WTC11 (cell line): Measurements from ENCODE around the gene RSRC1. TPM values are rescaled to one million over a fixed set of nuclear protein-coding genes. Genes with fewer than 3 reads are reported as not detected.
A peak's percentile ranks its signal among the peaks of the same experiment; 100 is the strongest.

ENCODE experiments used
- ATAC-seq: fragments of 200-7000 bp; cut with Tn5 transposase; 2 replicates; pipeline ENCODE4 v1.10.0; 2021; ENCODE audit warnings: mild to moderate bottlenecking, moderate library complexity
- CTCF ChIA-PET: fragments of 300-600 bp; sonication (Branson Sonifier 250); formaldehyde crosslinking; loops from one replicate; lab custom pipeline; 2021; ENCODE audit warnings: antibody characterized with exemption; lab: Charles Lee
- POLR2A ChIA-PET: fragments of 350-600 bp; sonication (Branson Sonifier 250); formaldehyde crosslinking; loops from one replicate; lab custom pipeline; 2021; ENCODE audit warnings: antibody characterized with exemption; lab: Charles Lee
- DNase-seq: peaks from one replicate; pipeline ENCODE4 v3.0.0; 2021; ENCODE audit warnings: low spot score
- H3K27ac Mint-ChIP-seq: 2 replicates; pipeline ENCODE4 v1.8.0; 2021; ENCODE audit warnings: mixed read lengths
- H3K27me3 Mint-ChIP-seq: 2 replicates; pipeline ENCODE4 v1.8.0; 2021; ENCODE audit warnings: low read depth, mild to moderate bottlenecking, moderate library complexity, mixed read lengths
- H3K36me3 Mint-ChIP-seq: 2 replicates; pipeline ENCODE4 v1.8.0; 2021; ENCODE audit warnings: mixed read lengths
- H3K4me1 Mint-ChIP-seq: 2 replicates; pipeline ENCODE4 v1.8.0; 2022; ENCODE audit warnings: mixed read lengths
- H3K4me3 Mint-ChIP-seq: 2 replicates; pipeline ENCODE4 v1.8.0; 2021; ENCODE audit warnings: mild to moderate bottlenecking, moderate library complexity, mixed read lengths
- H3K9me3 Mint-ChIP-seq: 2 replicates; pipeline ENCODE4 v1.8.0; 2021; ENCODE audit warnings: mixed read lengths
- CREB1 ChIP-seq: sonication (generic); formaldehyde crosslinking; IDR thresholded peaks from 2 replicates; pipeline ENCODE4 v1.8.0; 2023; ENCODE audit warnings: mild to moderate bottlenecking, missing genetic modification reagents
- CREM ChIP-seq: sonication (generic); formaldehyde crosslinking; IDR thresholded peaks from 2 replicates; pipeline ENCODE4 v1.8.1; 2022; ENCODE audit warnings: mild to moderate bottlenecking, missing genetic modification reagents, moderate library complexity
- ELF4 ChIP-seq: sonication (generic); formaldehyde crosslinking; IDR thresholded peaks from 2 replicates; pipeline ENCODE4 v1.8.1; 2022; ENCODE audit warnings: low read depth, mild to moderate bottlenecking, moderate library complexity, missing genetic modification reagents
- ESRRA ChIP-seq: sonication (generic); formaldehyde crosslinking; IDR thresholded peaks from 2 replicates; pipeline ENCODE4 v1.8.1; 2022; ENCODE audit warnings: mild to moderate bottlenecking, missing genetic modification reagents, borderline replicate concordance
- FOXK1 ChIP-seq: sonication (generic); formaldehyde crosslinking; IDR thresholded peaks from 2 replicates; pipeline ENCODE4 v1.8.0; 2022; ENCODE audit warnings: mild to moderate bottlenecking, moderate library complexity, missing genetic modification reagents
- FOXP1 ChIP-seq: sonication (generic); formaldehyde crosslinking; IDR thresholded peaks from 2 replicates; pipeline ENCODE4 v1.8.0; 2022; ENCODE audit warnings: missing genetic modification reagents, mild to moderate bottlenecking, moderate library complexity, borderline replicate concordance
- HMGA2 ChIP-seq: fragments of 250-450 bp; sonication (Bioruptor Pico); IDR thresholded peaks from 2 replicates; pipeline ENCODE4 v1.4.0; 2021; ENCODE audit warnings: mild to moderate bottlenecking, moderate library complexity
- JUN ChIP-seq: sonication (generic); formaldehyde crosslinking; IDR thresholded peaks from 2 replicates; pipeline ENCODE4 v1.8.0; 2023; ENCODE audit warnings: mild to moderate bottlenecking, missing genetic modification reagents
- TEAD1 ChIP-seq: sonication (generic); formaldehyde crosslinking; IDR thresholded peaks from 2 replicates; pipeline ENCODE4 v1.8.0; 2022; ENCODE audit warnings: mild to moderate bottlenecking, missing genetic modification reagents
- ZBTB21 ChIP-seq: sonication (generic); formaldehyde crosslinking; IDR thresholded peaks from 2 replicates; pipeline ENCODE4 v1.8.1; 2023; ENCODE audit warnings: mild to moderate bottlenecking, missing genetic modification reagents, borderline replicate concordance
- ZNF138 ChIP-seq: sonication (generic); formaldehyde crosslinking; conservative IDR thresholded peaks from 2 replicates; pipeline ENCODE4 v1.8.1; 2022; ENCODE audit warnings: mild to moderate bottlenecking, moderate library complexity, missing genetic modification reagents
- ZNF219 ChIP-seq: sonication (generic); formaldehyde crosslinking; IDR thresholded peaks from 2 replicates; pipeline ENCODE4 v1.8.0; 2023; ENCODE audit warnings: missing genetic modification reagents, mild to moderate bottlenecking, borderline replicate concordance
- ZNF317 ChIP-seq: sonication (generic); formaldehyde crosslinking; IDR thresholded peaks from 2 replicates; pipeline ENCODE4 v1.8.1; 2023; ENCODE audit warnings: low read depth, mild to moderate bottlenecking, moderate library complexity, missing genetic modification reagents, borderline replicate concordance
- total RNA-seq: library from RNA; stranded (reverse); gene quantifications from 3 replicates; pipeline ENCODE4 v1.2.3, GENCODE V29; 2021
- TF ChIP-seq, protein P1 (sequence below): fragments of 250-450 bp; sonication (Bioruptor Pico); IDR thresholded peaks from 2 replicates; pipeline ENCODE4 v1.9.0; 2021; ENCODE audit warnings: mild to moderate bottlenecking
- TF ChIP-seq, protein P2 (sequence below): sonication (generic); formaldehyde crosslinking; IDR thresholded peaks from 2 replicates; pipeline ENCODE4 v1.8.1; 2022; ENCODE audit warnings: mild to moderate bottlenecking, missing genetic modification reagents, moderate library complexity, borderline replicate concordance
- TF ChIP-seq, protein P3 (sequence below): sonication (generic); formaldehyde crosslinking; IDR thresholded peaks from 2 replicates; pipeline ENCODE4 v1.8.1; 2022; ENCODE audit warnings: low read depth, mild to moderate bottlenecking, moderate library complexity, missing genetic modification reagents, borderline replicate concordance
- TF ChIP-seq, protein P4 (sequence below): fragments of 250-450 bp; sonication (Bioruptor Pico); IDR thresholded peaks from 2 replicates; pipeline ENCODE4 v1.9.0; 2021; ENCODE audit warnings: moderate library complexity, mild to moderate bottlenecking, inconsistent platforms, borderline replicate concordance
- TF ChIP-seq, protein P5 (sequence below): sonication (generic); formaldehyde crosslinking; IDR thresholded peaks from 2 replicates; pipeline ENCODE4 v1.8.1; 2023; ENCODE audit warnings: mild to moderate bottlenecking, missing genetic modification reagents, moderate library complexity
- TF ChIP-seq, protein P6 (sequence below): sonication (generic); formaldehyde crosslinking; IDR thresholded peaks from 2 replicates; pipeline ENCODE4 v1.8.1; 2022; ENCODE audit warnings: mild to moderate bottlenecking, moderate library complexity, missing genetic modification reagents
- TF ChIP-seq, protein P7 (sequence below): sonication (generic); formaldehyde crosslinking; IDR thresholded peaks from 2 replicates; pipeline ENCODE4 v1.8.0; 2022; ENCODE audit warnings: mild to moderate bottlenecking, missing genetic modification reagents
- TF ChIP-seq, protein P8 (sequence below): sonication (generic); formaldehyde crosslinking; IDR thresholded peaks from 2 replicates; pipeline ENCODE4 v1.8.0; 2022; ENCODE audit warnings: missing genetic modification reagents

Gene RSRC1
- total RNA-seq, 1 experiment from 2014 or later: 21.3 TPM

DNA sequence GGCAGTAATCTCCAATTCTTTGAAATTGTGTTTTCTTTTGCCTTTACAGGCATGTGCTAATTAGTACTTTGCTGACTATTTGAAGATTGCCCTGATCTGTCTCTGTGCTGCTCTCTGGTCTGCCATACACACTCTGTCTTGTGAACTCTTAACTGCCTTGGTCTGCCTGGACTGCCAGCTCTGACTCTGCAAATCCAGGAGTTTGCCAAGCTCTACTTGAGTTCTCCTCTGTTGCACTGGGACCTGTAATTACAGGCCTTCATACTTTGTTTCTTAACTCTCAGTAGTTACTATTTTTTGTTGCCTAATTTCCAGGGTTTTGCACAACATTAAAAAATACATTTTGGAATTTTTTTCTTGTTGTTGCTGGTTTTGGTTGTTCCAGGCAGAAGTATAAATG, 155.0 kb downstream of the RSRC1 start:
- Mint-ChIP-seq H3K4me1 (peaks cover 5% of the 10 kb centered on the region; the same call in 1 of the 2 replicates), H3K27ac (no peak overlapping the region), H3K36me3 (peaks cover 21% of the 10 kb centered on the region), H3K9me3 (peaks cover 39% of the 10 kb centered on the region), H3K27me3 (no peaks in the 10 kb centered on the region), H3K4me3 (no peak overlapping the region)
- ChIA-PET POLR2A (no interaction called here), CTCF (no interaction called here)
- ATAC-seq (no peak), DNase-seq (no peak)
- no peak for TF ChIP-seq ZNF138
- TF ChIP-seq, protein P1, sequence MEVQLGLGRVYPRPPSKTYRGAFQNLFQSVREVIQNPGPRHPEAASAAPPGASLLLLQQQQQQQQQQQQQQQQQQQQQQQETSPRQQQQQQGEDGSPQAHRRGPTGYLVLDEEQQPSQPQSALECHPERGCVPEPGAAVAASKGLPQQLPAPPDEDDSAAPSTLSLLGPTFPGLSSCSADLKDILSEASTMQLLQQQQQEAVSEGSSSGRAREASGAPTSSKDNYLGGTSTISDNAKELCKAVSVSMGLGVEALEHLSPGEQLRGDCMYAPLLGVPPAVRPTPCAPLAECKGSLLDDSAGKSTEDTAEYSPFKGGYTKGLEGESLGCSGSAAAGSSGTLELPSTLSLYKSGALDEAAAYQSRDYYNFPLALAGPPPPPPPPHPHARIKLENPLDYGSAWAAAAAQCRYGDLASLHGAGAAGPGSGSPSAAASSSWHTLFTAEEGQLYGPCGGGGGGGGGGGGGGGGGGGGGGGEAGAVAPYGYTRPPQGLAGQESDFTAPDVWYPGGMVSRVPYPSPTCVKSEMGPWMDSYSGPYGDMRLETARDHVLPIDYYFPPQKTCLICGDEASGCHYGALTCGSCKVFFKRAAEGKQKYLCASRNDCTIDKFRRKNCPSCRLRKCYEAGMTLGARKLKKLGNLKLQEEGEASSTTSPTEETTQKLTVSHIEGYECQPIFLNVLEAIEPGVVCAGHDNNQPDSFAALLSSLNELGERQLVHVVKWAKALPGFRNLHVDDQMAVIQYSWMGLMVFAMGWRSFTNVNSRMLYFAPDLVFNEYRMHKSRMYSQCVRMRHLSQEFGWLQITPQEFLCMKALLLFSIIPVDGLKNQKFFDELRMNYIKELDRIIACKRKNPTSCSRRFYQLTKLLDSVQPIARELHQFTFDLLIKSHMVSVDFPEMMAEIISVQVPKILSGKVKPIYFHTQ: no peak
- no peak for TF ChIP-seq ELF4 (CRISPR knock-in tag)
- TF ChIP-seq, protein P2, sequence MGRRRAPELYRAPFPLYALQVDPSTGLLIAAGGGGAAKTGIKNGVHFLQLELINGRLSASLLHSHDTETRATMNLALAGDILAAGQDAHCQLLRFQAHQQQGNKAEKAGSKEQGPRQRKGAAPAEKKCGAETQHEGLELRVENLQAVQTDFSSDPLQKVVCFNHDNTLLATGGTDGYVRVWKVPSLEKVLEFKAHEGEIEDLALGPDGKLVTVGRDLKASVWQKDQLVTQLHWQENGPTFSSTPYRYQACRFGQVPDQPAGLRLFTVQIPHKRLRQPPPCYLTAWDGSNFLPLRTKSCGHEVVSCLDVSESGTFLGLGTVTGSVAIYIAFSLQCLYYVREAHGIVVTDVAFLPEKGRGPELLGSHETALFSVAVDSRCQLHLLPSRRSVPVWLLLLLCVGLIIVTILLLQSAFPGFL (CRISPR knock-in tag): no peak

DNA sequence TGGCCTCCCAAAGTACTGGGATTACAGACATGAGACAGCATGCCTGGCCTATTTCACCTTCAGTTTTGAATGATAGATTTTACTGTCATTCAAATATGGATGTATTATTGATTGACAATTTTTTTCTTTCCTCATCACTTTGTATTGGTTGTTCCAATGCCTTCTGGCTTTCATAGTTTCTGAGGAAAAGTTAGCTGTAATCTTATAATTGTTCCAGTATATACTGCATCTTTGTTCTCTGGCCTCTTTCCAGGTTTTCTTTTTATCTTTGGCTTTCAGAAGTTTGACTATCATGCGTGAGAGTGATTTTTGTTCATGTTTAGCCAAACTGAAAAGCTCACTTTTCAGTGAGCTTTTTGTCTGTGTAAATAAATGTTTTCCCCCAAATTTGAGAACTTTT, 157.1 kb downstream of the RSRC1 start:
- DNase-seq (no peak), ATAC-seq (no peak)
- Mint-ChIP-seq H3K4me1 (peaks cover 8% of the 10 kb centered on the region), H3K4me3 (no peak overlapping the region), H3K27me3 (no peaks in the 10 kb centered on the region), H3K9me3 (peaks cover 28% of the 10 kb centered on the region), H3K27ac (no peak overlapping the region), H3K36me3 (peaks cover 21% of the 10 kb centered on the region)
- TF ChIP-seq ZNF317 (peak; percentile 96), ESRRA (CRISPR knock-in tag) (no peak)
- POLR2A ChIA-PET: no interaction called here
- CTCF ChIA-PET: no interaction called here

DNA sequence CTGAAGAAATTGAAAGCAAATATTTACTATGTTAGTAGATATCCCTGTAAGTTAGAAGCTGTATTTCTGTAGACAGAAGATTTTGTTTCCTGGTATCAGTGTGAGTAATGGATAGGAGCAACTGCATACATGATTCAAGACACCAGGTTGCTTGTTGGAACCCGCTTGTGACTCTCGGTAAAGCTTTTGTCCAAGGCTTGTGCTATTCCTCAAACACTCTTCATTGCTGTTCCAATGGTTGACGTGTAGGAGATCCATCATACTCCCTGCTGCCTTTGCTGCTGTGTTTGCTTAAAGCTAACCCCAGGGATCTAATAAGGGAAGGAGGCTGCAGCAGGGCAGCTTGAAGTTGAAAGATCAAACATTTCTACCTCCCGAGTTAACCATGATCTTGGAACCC, 160.1 kb downstream of the RSRC1 start:
- H3K36me3 Mint-ChIP-seq: peaks cover 21% of the 10 kb centered on the region
- ATAC-seq: peak; percentile 20; the same call in 1 of the 2 replicates
- TF ChIP-seq, protein P3, sequence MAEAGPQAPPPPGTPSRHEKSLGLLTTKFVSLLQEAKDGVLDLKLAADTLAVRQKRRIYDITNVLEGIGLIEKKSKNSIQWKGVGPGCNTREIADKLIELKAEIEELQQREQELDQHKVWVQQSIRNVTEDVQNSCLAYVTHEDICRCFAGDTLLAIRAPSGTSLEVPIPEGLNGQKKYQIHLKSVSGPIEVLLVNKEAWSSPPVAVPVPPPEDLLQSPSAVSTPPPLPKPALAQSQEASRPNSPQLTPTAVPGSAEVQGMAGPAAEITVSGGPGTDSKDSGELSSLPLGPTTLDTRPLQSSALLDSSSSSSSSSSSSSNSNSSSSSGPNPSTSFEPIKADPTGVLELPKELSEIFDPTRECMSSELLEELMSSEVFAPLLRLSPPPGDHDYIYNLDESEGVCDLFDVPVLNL (CRISPR knock-in tag): no peak
- no peak for TF ChIP-seq CREB1 (CRISPR knock-in tag)
- TF ChIP-seq ZBTB21: no peak
- TF ChIP-seq, protein P4, sequence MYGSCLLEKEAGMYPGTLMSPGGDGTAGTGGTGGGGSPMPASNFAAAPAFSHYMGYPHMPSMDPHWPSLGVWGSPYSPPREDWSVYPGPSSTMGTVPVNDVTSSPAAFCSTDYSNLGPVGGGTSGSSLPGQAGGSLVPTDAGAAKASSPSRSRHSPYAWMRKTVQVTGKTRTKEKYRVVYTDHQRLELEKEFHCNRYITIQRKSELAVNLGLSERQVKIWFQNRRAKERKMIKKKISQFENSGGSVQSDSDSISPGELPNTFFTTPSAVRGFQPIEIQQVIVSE (CRISPR knock-in tag): no peak
- TF ChIP-seq TEAD1 (CRISPR knock-in tag): no peak
- TF ChIP-seq, protein P5, sequence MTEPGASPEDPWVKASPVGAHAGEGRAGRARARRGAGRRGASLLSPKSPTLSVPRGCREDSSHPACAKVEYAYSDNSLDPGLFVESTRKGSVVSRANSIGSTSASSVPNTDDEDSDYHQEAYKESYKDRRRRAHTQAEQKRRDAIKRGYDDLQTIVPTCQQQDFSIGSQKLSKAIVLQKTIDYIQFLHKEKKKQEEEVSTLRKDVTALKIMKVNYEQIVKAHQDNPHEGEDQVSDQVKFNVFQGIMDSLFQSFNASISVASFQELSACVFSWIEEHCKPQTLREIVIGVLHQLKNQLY (CRISPR knock-in tag): no peak
- TF ChIP-seq FOXP1: no peak
- TF ChIP-seq ZNF219 (CRISPR knock-in tag): no peak
- no peak for TF ChIP-seq HMGA2 (CRISPR knock-in tag)
- TF ChIP-seq, protein P6, sequence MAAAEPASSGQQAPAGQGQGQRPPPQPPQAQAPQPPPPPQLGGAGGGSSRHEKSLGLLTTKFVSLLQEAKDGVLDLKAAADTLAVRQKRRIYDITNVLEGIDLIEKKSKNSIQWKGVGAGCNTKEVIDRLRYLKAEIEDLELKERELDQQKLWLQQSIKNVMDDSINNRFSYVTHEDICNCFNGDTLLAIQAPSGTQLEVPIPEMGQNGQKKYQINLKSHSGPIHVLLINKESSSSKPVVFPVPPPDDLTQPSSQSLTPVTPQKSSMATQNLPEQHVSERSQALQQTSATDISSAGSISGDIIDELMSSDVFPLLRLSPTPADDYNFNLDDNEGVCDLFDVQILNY (CRISPR knock-in tag): no peak
- TF ChIP-seq, protein P7, sequence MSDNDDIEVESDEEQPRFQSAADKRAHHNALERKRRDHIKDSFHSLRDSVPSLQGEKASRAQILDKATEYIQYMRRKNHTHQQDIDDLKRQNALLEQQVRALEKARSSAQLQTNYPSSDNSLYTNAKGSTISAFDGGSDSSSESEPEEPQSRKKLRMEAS (CRISPR knock-in tag): no peak
- TF ChIP-seq CREM (CRISPR knock-in tag): no peak
- TF ChIP-seq JUN: no peak
- TF ChIP-seq FOXK1 (CRISPR knock-in tag): no peak
- TF ChIP-seq, protein P8, sequence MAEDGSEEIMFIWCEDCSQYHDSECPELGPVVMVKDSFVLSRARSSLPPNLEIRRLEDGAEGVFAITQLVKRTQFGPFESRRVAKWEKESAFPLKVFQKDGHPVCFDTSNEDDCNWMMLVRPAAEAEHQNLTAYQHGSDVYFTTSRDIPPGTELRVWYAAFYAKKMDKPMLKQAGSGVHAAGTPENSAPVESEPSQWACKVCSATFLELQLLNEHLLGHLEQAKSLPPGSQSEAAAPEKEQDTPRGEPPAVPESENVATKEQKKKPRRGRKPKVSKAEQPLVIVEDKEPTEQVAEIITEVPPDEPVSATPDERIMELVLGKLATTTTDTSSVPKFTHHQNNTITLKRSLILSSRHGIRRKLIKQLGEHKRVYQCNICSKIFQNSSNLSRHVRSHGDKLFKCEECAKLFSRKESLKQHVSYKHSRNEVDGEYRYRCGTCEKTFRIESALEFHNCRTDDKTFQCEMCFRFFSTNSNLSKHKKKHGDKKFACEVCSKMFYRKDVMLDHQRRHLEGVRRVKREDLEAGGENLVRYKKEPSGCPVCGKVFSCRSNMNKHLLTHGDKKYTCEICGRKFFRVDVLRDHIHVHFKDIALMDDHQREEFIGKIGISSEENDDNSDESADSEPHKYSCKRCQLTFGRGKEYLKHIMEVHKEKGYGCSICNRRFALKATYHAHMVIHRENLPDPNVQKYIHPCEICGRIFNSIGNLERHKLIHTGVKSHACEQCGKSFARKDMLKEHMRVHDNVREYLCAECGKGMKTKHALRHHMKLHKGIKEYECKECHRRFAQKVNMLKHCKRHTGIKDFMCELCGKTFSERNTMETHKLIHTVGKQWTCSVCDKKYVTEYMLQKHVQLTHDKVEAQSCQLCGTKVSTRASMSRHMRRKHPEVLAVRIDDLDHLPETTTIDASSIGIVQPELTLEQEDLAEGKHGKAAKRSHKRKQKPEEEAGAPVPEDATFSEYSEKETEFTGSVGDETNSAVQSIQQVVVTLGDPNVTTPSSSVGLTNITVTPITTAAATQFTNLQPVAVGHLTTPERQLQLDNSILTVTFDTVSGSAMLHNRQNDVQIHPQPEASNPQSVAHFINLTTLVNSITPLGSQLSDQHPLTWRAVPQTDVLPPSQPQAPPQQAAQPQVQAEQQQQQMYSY: no peak

More for the DNA sequence above, 160.1 kb downstream of the RSRC1 start:
- no peak overlapping the region for H3K4me3 Mint-ChIP-seq
- H3K27me3 Mint-ChIP-seq: no peaks in the 10 kb centered on the region
- peaks cover 9% of the 10 kb centered on the region for H3K4me1 Mint-ChIP-seq
- POLR2A ChIA-PET: no interaction called here
- no peak for DNase-seq
- H3K9me3 Mint-ChIP-seq: peaks cover 23% of the 10 kb centered on the region
- H3K27ac Mint-ChIP-seq: 0 out of 2 replicates have a peak overlapping the region, but pooled peaks have one; percentile 4
- CTCF ChIA-PET: no interaction called here
